Naive thymus-derived CD4-positive, alpha-beta T cell (primary cell): ENCODE measurements around the gene RPL32. TPM values are rescaled to one million over a fixed set of nuclear protein-coding genes. Genes with fewer than 3 reads are reported as not detected.

Experiments
- ATAC-seq: fragments of 150-1000 bp; cut with Tn5 transposase; 2 replicates; pipeline ENCODE4 v1.10.0; 2021; ENCODE audit warnings: mild to moderate bottlenecking, moderate library complexity
- CTCF ChIA-PET: fragments of 350-600 bp; sonication (Branson Sonifier 250); formaldehyde crosslinking; loops from one replicate; lab custom pipeline; 2021; ENCODE audit warnings: antibody characterized with exemption; lab: Charles Lee
- POLR2A ChIA-PET: fragments of 350-600 bp; sonication (Branson Sonifier 250); formaldehyde crosslinking; loops from one replicate; lab custom pipeline; 2021; ENCODE audit warnings: antibody characterized with exemption, inconsistent platforms; lab: Charles Lee
- DNase-seq, 9 donors: peaks; one replicate each; pipeline versions ENCODE4 v3.0.0 to v3.0.0-alpha.2; 2020 to 2022; ENCODE audit warnings: mixed read lengths in 1 of 9
- H3K27ac ChIP-seq: one replicate; pipeline ENCODE4 v1.7.0; 2013; ENCODE audit warnings: mild to moderate bottlenecking, low read depth, low read length, moderate library complexity
- H3K27me3 ChIP-seq, 2 donors: one replicate each; pipeline ENCODE4 v1.7.0; 2013; ENCODE audit warnings: low read length in 2 of 2, mild to moderate bottlenecking in 2 of 2, moderate library complexity in 2 of 2; ENCODE audit not compliant: control insufficient read depth in 2 of 2, insufficient read depth in 2 of 2
- H3K36me3 ChIP-seq, 3 experiments: 1 replicate in 2 of 3; 2 replicates in 1 of 3; pipeline ENCODE4 v1.7.0; 2013; ENCODE audit warnings: low read length in 3 of 3, mild to moderate bottlenecking in 3 of 3, moderate library complexity in 1 of 3; ENCODE audit not compliant: insufficient read depth in 3 of 3, control insufficient read depth in 2 of 3
- H3K4me1 ChIP-seq, 2 donors: one replicate each; pipeline ENCODE4 v1.7.0; 2013; ENCODE audit warnings: low read length in 2 of 2, mild to moderate bottlenecking in 2 of 2, moderate library complexity in 1 of 2; ENCODE audit not compliant: control insufficient read depth in 2 of 2, insufficient read depth in 2 of 2
- H3K4me3 ChIP-seq: 2 replicates; pipeline ENCODE4 v1.7.0; 2013; ENCODE audit warnings: mild to moderate bottlenecking, low read length
- H3K9me3 ChIP-seq, 3 experiments: 1 replicate in 2 of 3; 2 replicates in 1 of 3; pipeline ENCODE4 v1.7.0; 2013; ENCODE audit warnings: low read length in 3 of 3; ENCODE audit not compliant: control insufficient read depth in 2 of 3
- H3K27ac Mint-ChIP-seq, 9 donors: one replicate each; pipeline ENCODE4 v1.8.0; 2020 to 2022; ENCODE audit warnings: mixed read lengths in 9 of 9, mild to moderate bottlenecking in 8 of 9, moderate library complexity in 5 of 9, inconsistent platforms in 2 of 9
- H3K27me3 Mint-ChIP-seq, 5 donors: one replicate each; pipeline ENCODE4 v1.8.0; 2021 to 2022; ENCODE audit warnings: mixed read lengths in 5 of 5, mild to moderate bottlenecking in 1 of 5
- H3K36me3 Mint-ChIP-seq, 5 donors: one replicate each; pipeline ENCODE4 v1.8.0; 2020 to 2022; ENCODE audit warnings: mixed read lengths in 5 of 5, mild to moderate bottlenecking in 3 of 5, inconsistent platforms in 1 of 5
- H3K4me1 Mint-ChIP-seq, 7 donors: one replicate each; pipeline ENCODE4 v1.8.0; 2020 to 2022; ENCODE audit warnings: mixed read lengths in 7 of 7, mild to moderate bottlenecking in 3 of 7, inconsistent platforms in 1 of 7
- H3K4me3 Mint-ChIP-seq, 10 donors: one replicate each; pipeline ENCODE4 v1.8.0; 2020 to 2022; ENCODE audit warnings: mild to moderate bottlenecking in 10 of 10, mixed read lengths in 10 of 10, moderate library complexity in 6 of 10, inconsistent platforms in 2 of 10
- H3K9me3 Mint-ChIP-seq, 11 donors: one replicate each; pipeline ENCODE4 v1.8.0; 2020 to 2022; ENCODE audit warnings: mixed read lengths in 11 of 11, mild to moderate bottlenecking in 4 of 11, inconsistent platforms in 1 of 11, moderate library complexity in 1 of 11
- intact Hi-C, 2 donors: fragments of 100-400 bp; cut with micrococcal nuclease; formaldehyde crosslinking; loops; one replicate each; pipeline ENCODE4 v1.15.1; 2023
- polyA plus RNA-seq, 2 donors: library from polyadenylated mRNA; unstranded; fragments of 300-500 nt; fragmentation: Illumina TruSeq; gene quantifications; one replicate each; pipeline ENCODE4 v1.2.3, GENCODE V29; 2021
- total RNA-seq, 6 experiments: library from RNA in 5 of 6; stranded (reverse) in 5 of 6; gene quantifications; 1 replicate in 5 of 6; 2 replicates in 1 of 6; pipeline ENCODE4 v1.2.3 and lab custom pipeline; 2021 to 2026

Gene RPL32
- total and polyA plus RNA-seq, 7 experiments from 2014 or later, result 1,890 to 4,471 (median 4,246) TPM

- H3K27ac Mint-ChIP-seq, result peak overlapping the region in 3 of 9 donors; percentile 1 to 40 (median 21)
- CTCF ChIA-PET, result interaction anchor here (0.6 to 1.1 kb wide), 3 partner anchors 12 to 108 kb away, joined by 3 read pairs; no protein-coding TSS in a partner anchor
- no peaks in the 10 kb centered on the region for H3K27me3 Mint-ChIP-seq
- H3K9me3 ChIP-seq, result no peaks in the 10 kb centered on the region
- POLR2A ChIA-PET, result interaction anchor here (1.4 kb wide), 1 partner anchor 28 kb away, joined by 4 read pairs; no protein-coding TSS in a partner anchor
- H3K27me3 ChIP-seq, result no peaks in the 10 kb centered on the region
- no peaks in the 10 kb centered on the region for H3K9me3 Mint-ChIP-seq
- H3K27ac ChIP-seq, result peak overlapping the region; percentile 30
- peaks cover 11 to 78% (median 36%) of the 10 kb centered on the region in 3 experiments for H3K36me3 ChIP-seq
- ATAC-seq, result no peak
- peaks cover 0 to 46% (median 29%) of the 10 kb centered on the region in 5 donors for H3K36me3 Mint-ChIP-seq
- intact Hi-C loops, result no loop called here
- peak overlapping the region in 3 of 10 donors; percentile 37 to 92 (median 63) for H3K4me3 Mint-ChIP-seq
- no peak for DNase-seq
- H3K4me3 ChIP-seq, result no peak overlapping the region
- peaks cover 31 to 54% (median 47%) of the 10 kb centered on the region in 7 donors for H3K4me1 Mint-ChIP-seq
- H3K4me1 ChIP-seq, result peaks cover 16 to 28% of the 10 kb centered on the region in 2 donors
These were observed 3.9 kb downstream of the RPL32 start for GRCh38 chr3:12837295-12837986.

- H3K36me3 Mint-ChIP-seq, result peaks cover 0 to 43% (median 23%) of the 10 kb centered on the region in 5 donors
- intact Hi-C loops, result no loop called here
- H3K36me3 ChIP-seq, result peaks cover 11 to 88% (median 36%) of the 10 kb centered on the region in 3 experiments
- no peak overlapping the region for H3K27ac ChIP-seq
- H3K27ac Mint-ChIP-seq, result no peak overlapping the region
- ATAC-seq, result no peak
- DNase-seq, result no peak
- no peaks in the 10 kb centered on the region for H3K9me3 Mint-ChIP-seq
- H3K9me3 ChIP-seq, result no peaks in the 10 kb centered on the region
- ChIA-PET POLR2A (no interaction called here), CTCF (no interaction called here)
- H3K4me3 ChIP-seq, result no peak overlapping the region
- H3K27me3 Mint-ChIP-seq, result no peaks in the 10 kb centered on the region
- H3K4me3 Mint-ChIP-seq, result no peak overlapping the region
- no peaks in the 10 kb centered on the region for H3K27me3 ChIP-seq
- peaks cover 24 to 39% (median 31%) of the 10 kb centered on the region in 7 donors for H3K4me1 Mint-ChIP-seq
- peaks cover 10 to 25% of the 10 kb centered on the region in 2 donors for H3K4me1 ChIP-seq
These were observed 6.2 kb downstream of the RPL32 start for GRCh38 chr3:12835052-12835665.

GRCh38 chr3:12833222-12834161, 7.9 kb downstream of the RPL32 start:
- ChIA-PET CTCF (interaction anchor here (0.6 kb wide), 1 partner anchor 49 kb away, joined by 3 read pairs; no protein-coding TSS in a partner anchor), POLR2A (interaction anchor here (3.3 kb wide), 1 partner anchor 8 kb away, joined by 15 read pairs; the partner anchor contains the start of gene RPL32)
- H3K36me3 ChIP-seq, result peaks cover 11 to 75% (median 25%) of the 10 kb centered on the region in 3 experiments
- Mint-ChIP-seq H3K27me3 (no peaks in the 10 kb centered on the region), H3K9me3 (no peaks in the 10 kb centered on the region), H3K27ac (peak overlapping the region in 5 of 9 donors; percentile 12 to 72 (median 40)), H3K4me3 (no peak overlapping the region), H3K36me3 (peaks cover 0 to 28% (median 18%) of the 10 kb centered on the region in 5 donors), H3K4me1 (peaks cover 7 to 22% (median 17%) of the 10 kb centered on the region in 7 donors)
- ATAC-seq (peak; percentile 6), DNase-seq (no peak)
- no peak overlapping the region for H3K27ac ChIP-seq
- intact Hi-C loops, result no loop called here
- H3K4me1 ChIP-seq, result peaks cover 0 to 15% of the 10 kb centered on the region in 2 donors
- no peaks in the 10 kb centered on the region for H3K27me3 ChIP-seq
- no peaks in the 10 kb centered on the region for H3K9me3 ChIP-seq
- H3K4me3 ChIP-seq, result no peak overlapping the region

- H3K27me3 Mint-ChIP-seq, result no peaks in the 10 kb centered on the region
- Histone ChIP-seq H3K4me1 (peaks cover 0 to 6% of the 10 kb centered on the region in 2 donors), H3K9me3 (no peaks in the 10 kb centered on the region), H3K27me3 (no peaks in the 10 kb centered on the region), H3K27ac (no peak overlapping the region), H3K4me3 (no peak overlapping the region), H3K36me3 (peaks cover 11 to 66% (median 22%) of the 10 kb centered on the region in 3 experiments)
- peak overlapping the region in 5 of 9 donors; percentile 12 to 83 (median 39) for H3K27ac Mint-ChIP-seq
- no peak for ATAC-seq
- H3K4me3 Mint-ChIP-seq, result no peak overlapping the region
- H3K9me3 Mint-ChIP-seq, result no peaks in the 10 kb centered on the region
- H3K36me3 Mint-ChIP-seq, result peaks cover 0 to 23% (median 16%) of the 10 kb centered on the region in 5 donors
- H3K4me1 Mint-ChIP-seq, result peaks cover 3 to 14% (median 9%) of the 10 kb centered on the region in 7 donors
- ChIA-PET CTCF (interaction anchor here (0.6 kb wide), 1 partner anchor 48 kb away, joined by 3 read pairs; no protein-coding TSS in a partner anchor), POLR2A (interaction anchor here (3.3 kb wide), 1 partner anchor 9 kb away, joined by 15 read pairs; the partner anchor contains the start of gene RPL32)
- DNase-seq, result no peak
- intact Hi-C loops, result no loop called here
These were observed 8.8 kb downstream of the RPL32 start for GRCh38 chr3:12832350-12833221.

- intact Hi-C loops, result no loop called here
- peaks cover 0 to 16% (median 7%) of the 10 kb centered on the region in 5 donors for H3K36me3 Mint-ChIP-seq
- H3K36me3 ChIP-seq, result peaks cover 4 to 54% (median 10%) of the 10 kb centered on the region in 3 experiments
- H3K9me3 ChIP-seq, result no peaks in the 10 kb centered on the region
- ChIA-PET POLR2A (interaction anchor here (3.3 kb wide), 1 partner anchor 10 kb away, joined by 15 read pairs; the partner anchor contains the start of gene RPL32), CTCF (interaction anchor here (0.7 to 2.3 kb wide), 3 partner anchors 11 to 827 kb away, joined by 3 to 10 read pairs (median 4); partner anchors contain the start of gene RPL32)
- no peak for DNase-seq
- H3K27me3 ChIP-seq, result no peaks in the 10 kb centered on the region
- no peak overlapping the region for H3K4me3 ChIP-seq
- no peaks in the 10 kb centered on the region for H3K4me1 ChIP-seq
- peaks cover 0 to 4% (median 0%) of the 10 kb centered on the region in 7 donors for H3K4me1 Mint-ChIP-seq
- H3K4me3 Mint-ChIP-seq, result no peak overlapping the region
- H3K27ac Mint-ChIP-seq, result peak overlapping the region in 5 of 9 donors; percentile 42 to 78 (median 59)
- peak overlapping the region; percentile 20 for H3K27ac ChIP-seq
- no peaks in the 10 kb centered on the region for H3K9me3 Mint-ChIP-seq
- no peak for ATAC-seq
- H3K27me3 Mint-ChIP-seq, result no peaks in the 10 kb centered on the region
These were observed 10.0 kb downstream of the RPL32 start for GRCh38 chr3:12831301-12831866.
